Gastroesophageal sphincter (tissue), 4 donors: ENCODE data around the gene KAT7. TPM values are rescaled to one million over a fixed set of nuclear protein-coding genes. Genes with fewer than 3 reads are reported as not detected.

ENCODE experiments used
- ATAC-seq: fragments of 150-250 bp; one replicate; pipeline ENCODE4 v1.9.1; 2016; ENCODE audit warnings: mild to moderate bottlenecking, moderate library complexity
- H3K27ac ChIP-seq, 4 donors: fragments of 200-600 bp; sonication (generic) in 3 of 4; 1 replicate in 3 of 4; 2 replicates in 1 of 4; pipeline ENCODE4 v1.5.1; 2016 to 2019
- H3K27me3 ChIP-seq: fragments of 200-600 bp; sonication (generic); one replicate; pipeline ENCODE4 v1.5.1; 2019
- H3K36me3 ChIP-seq, 2 donors: fragments of 200-600 bp; sonication (generic); one replicate each; pipeline ENCODE4 v1.5.1; 2019; ENCODE audit warnings: control low read depth in 1 of 2
- H3K4me1 ChIP-seq, 3 donors: fragments of 200-600 bp; sonication (generic); 1 replicate in 2 of 3; 2 replicates in 1 of 3; pipeline ENCODE4 v1.5.1; 2016 to 2019; ENCODE audit warnings: control low read depth in 2 of 3
- H3K4me3 ChIP-seq, 2 donors: fragments of 200-600 bp; sonication (generic); one replicate each; pipeline ENCODE4 v1.5.1; 2019; ENCODE audit warnings: mild to moderate bottlenecking in 1 of 2, moderate library complexity in 1 of 2
- H3K9me3 ChIP-seq, 3 donors: fragments of 200-600 bp; sonication (generic); one replicate each; pipeline ENCODE4 v1.5.1; 2017 to 2019; ENCODE audit warnings: control low read depth in 2 of 3
- CTCF ChIP-seq, 4 experiments: fragments of 200-600 bp in 2 of 4; fragments of 450-650 bp in 2 of 4; sonication (generic) in 1 of 4; IDR thresholded peaks; one replicate each; pipeline ENCODE4 v1.5.1; 2017 to 2019; ENCODE audit warnings: antibody characterized with exemption in 4 of 4, mild to moderate bottlenecking in 2 of 4, moderate library complexity in 2 of 4
- EP300 ChIP-seq: sonication (generic); formaldehyde crosslinking; IDR thresholded peaks from one replicate; pipeline ENCODE4 v1.6.1; 2017; ENCODE audit warnings: antibody characterized with exemption, mild to moderate bottlenecking
- POLR2A ChIP-seq, 2 donors: fragments of 450-650 bp; IDR thresholded peaks; one replicate each; pipeline ENCODE4 v1.6.1; 2017; ENCODE audit warnings: antibody characterized with exemption in 2 of 2, mild to moderate bottlenecking in 2 of 2, moderate library complexity in 1 of 2
- POLR2AphosphoS5 ChIP-seq: sonication (generic); formaldehyde crosslinking; IDR thresholded peaks from one replicate; pipeline ENCODE4 v1.6.1; 2017; ENCODE audit warnings: antibody characterized with exemption
- WGBS, 2 donors: methylation state at CpG; one replicate each; pipeline ENCODE4 v1.1.5; 2018; ENCODE audit warnings: low coverage in 1 of 2; 5-methylcytosine and 5-hydroxymethylcytosine counted together
- total RNA-seq, 4 donors: library from RNA; depleted of rRNA; stranded (reverse); fragments of >200 nt; gene quantifications; one replicate each; pipeline ENCODE4 v1.1.0, GENCODE V29; 2016

The KAT7 gene
- 10 to 100 TPM; 37.7 to 54.1 (median 46.1) TPM for total RNA-seq

- TF ChIP-seq EP300, result no peak
- peak; percentile 91 to 96 for TF ChIP-seq POLR2A (IDR thresholded peaks at IDR 0.05)
- peak; percentile 93 for TF ChIP-seq POLR2AphosphoS5
- TF ChIP-seq CTCF (IDR thresholded peaks at IDR 0.05), result peak in 3 of 4 experiments; percentile 13 to 35 (median 19)
- WGBS, 2 donors, result 1 to 2% methylated on average over 10 to 16 of the region's 59 CpGs
- peaks cover 0 to 28% of the 10 kb centered on the region in 2 donors for H3K36me3 ChIP-seq
- H3K9me3 ChIP-seq, result no peaks in the 10 kb centered on the region
- peak; percentile 96 for ATAC-seq
- no peaks in the 10 kb centered on the region for H3K27me3 ChIP-seq
- H3K27ac ChIP-seq, result peak within 1 kb of the TSS; percentile 96 to 100 (median 100)
- H3K4me3 ChIP-seq, result peak within 1 kb of the TSS; percentile 70 to 92
- peaks cover 16 to 68% (median 31%) of the 10 kb centered on the region in 3 donors for H3K4me1 ChIP-seq
Measured at GRCh38 chr17:49788478-49789242, at the start of gene KAT7. TSS of gene KAT7 (plus strand) at chr17:49788681. CDS start at chr17:49788835, 154 bp downstream.

- no peaks in the 10 kb centered on the region for H3K36me3 ChIP-seq
- TF ChIP-seq CTCF (IDR thresholded peaks at IDR 0.05) (no peak), POLR2AphosphoS5 (peak; percentile 56)
- ATAC-seq, result peak; percentile 71
- H3K4me3 ChIP-seq, result no peak overlapping the region
- H3K27ac ChIP-seq, result peak overlapping the region in 3 of 4 donors; percentile 86 to 88 (median 86)
- 20 to 53% methylated on average over 4 to 6 of the region's 7 CpGs for WGBS, 2 donors
- H3K9me3 ChIP-seq, result no peaks in the 10 kb centered on the region
- peaks cover 20 to 83% (median 37%) of the 10 kb centered on the region in 3 donors for H3K4me1 ChIP-seq
- no peaks in the 10 kb centered on the region for H3K27me3 ChIP-seq
Measured at GRCh38 chr17:49739641-49740271, 48.7 kb upstream of the KAT7 start.

- ATAC-seq, result peak; percentile 59
- Histone ChIP-seq H3K4me1 (peaks cover 20 to 89% (median 37%) of the 10 kb centered on the region in 3 donors), H3K27me3 (no peaks in the 10 kb centered on the region), H3K27ac (peak overlapping the region; percentile 76 to 88 (median 86)), H3K36me3 (no peaks in the 10 kb centered on the region), H3K4me3 (no peak overlapping the region), H3K9me3 (no peaks in the 10 kb centered on the region)
- TF ChIP-seq POLR2AphosphoS5, result peak; percentile 49
- no peak for TF ChIP-seq EP300
- 6 to 10% methylated on average over 4 to 5 of the region's 5 CpGs for WGBS, 2 donors
Measured at GRCh38 chr17:49741009-49741691, 47.3 kb upstream of the KAT7 start.

- 23 to 47% methylated on average over 2 to 3 of the region's 3 CpGs for WGBS, 2 donors
- H3K4me3 ChIP-seq, result no peak overlapping the region
- H3K36me3 ChIP-seq, result no peaks in the 10 kb centered on the region
- peak overlapping the region; percentile 76 to 88 (median 86) for H3K27ac ChIP-seq
- TF ChIP-seq CTCF (IDR thresholded peaks at IDR 0.05) (no peak), POLR2AphosphoS5 (no peak), POLR2A (IDR thresholded peaks at IDR 0.05) (no peak), EP300 (no peak)
- no peaks in the 10 kb centered on the region for H3K27me3 ChIP-seq
- no peak for ATAC-seq
- peaks cover 20 to 90% (median 37%) of the 10 kb centered on the region in 3 donors for H3K4me1 ChIP-seq
- no peaks in the 10 kb centered on the region for H3K9me3 ChIP-seq
Measured at GRCh38 chr17:49741692-49742076, 46.8 kb upstream of the KAT7 start.

- H3K36me3 ChIP-seq, result no peaks in the 10 kb centered on the region
- H3K4me1 ChIP-seq, result peaks cover 20 to 90% (median 37%) of the 10 kb centered on the region in 3 donors
- peak overlapping the region; percentile 76 to 88 (median 86) for H3K27ac ChIP-seq
- no peaks in the 10 kb centered on the region for H3K9me3 ChIP-seq
- TF ChIP-seq POLR2AphosphoS5 (no peak), EP300 (no peak), POLR2A (IDR thresholded peaks at IDR 0.05) (no peak), CTCF (IDR thresholded peaks at IDR 0.05) (no peak)
- no peaks in the 10 kb centered on the region for H3K27me3 ChIP-seq
- no peak for ATAC-seq
- no peak overlapping the region for H3K4me3 ChIP-seq
- WGBS, 2 donors, result 7% methylated on average over 1 of the region's 1 CpG
Measured at GRCh38 chr17:49742166-49742638, 46.3 kb upstream of the KAT7 start.
